A549 treated with CpdA at 1 μM for 4 hours (cell line): ENCODE results near the gene CHIT1. TPM values are rescaled to one million over a fixed set of nuclear protein-coding genes. Genes with fewer than 3 reads are reported as not detected.

Source experiments
- total RNA-seq: library from RNA; stranded (reverse); fragments of 200-300 nt; extraction: Qiagen RNA extraction; gene quantifications from 5 replicates; pipeline ENCODE4 v1.2.3, GENCODE V29; 2022; ENCODE audit warnings: low read depth

CHIT1 gene
- not detected in 5 replicates for total RNA-seq

DNA sequence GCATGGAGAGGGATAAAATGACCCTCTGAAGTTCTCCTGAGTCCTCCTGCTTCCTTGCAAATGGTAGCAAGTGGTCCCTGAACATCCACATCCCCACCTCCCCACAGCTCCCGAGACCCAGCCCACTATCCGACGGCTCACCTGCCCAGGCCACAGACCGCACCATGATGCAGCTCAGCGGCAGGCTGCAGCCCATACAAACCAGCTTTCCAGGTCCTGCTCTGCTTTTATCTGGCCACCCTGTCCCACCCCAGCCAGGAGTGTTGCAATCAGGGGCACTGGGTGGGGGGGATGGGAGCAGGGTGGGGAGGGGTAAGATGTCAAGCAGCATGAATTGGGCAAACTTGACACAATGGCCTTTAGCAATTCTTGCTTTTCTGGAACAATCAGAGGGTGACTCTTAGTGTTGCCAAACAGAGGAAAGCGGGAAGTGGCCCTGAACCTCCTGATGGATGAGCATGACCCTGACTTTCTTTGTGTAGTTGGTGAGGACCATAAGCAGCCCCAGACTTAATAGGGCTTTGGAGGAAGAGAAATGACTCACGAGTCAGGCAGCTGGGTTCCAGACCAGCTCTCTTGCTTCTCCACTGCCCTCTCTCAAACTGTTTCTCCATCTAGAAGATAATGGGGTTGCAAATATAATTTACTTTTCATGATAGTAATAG, at the start of gene CHIT1:
TSS of gene CHIT1 (minus strand) at position 203 of the 665 bp plus-strand sequence. CDS start at position 166, 37 bp downstream.

DNA sequence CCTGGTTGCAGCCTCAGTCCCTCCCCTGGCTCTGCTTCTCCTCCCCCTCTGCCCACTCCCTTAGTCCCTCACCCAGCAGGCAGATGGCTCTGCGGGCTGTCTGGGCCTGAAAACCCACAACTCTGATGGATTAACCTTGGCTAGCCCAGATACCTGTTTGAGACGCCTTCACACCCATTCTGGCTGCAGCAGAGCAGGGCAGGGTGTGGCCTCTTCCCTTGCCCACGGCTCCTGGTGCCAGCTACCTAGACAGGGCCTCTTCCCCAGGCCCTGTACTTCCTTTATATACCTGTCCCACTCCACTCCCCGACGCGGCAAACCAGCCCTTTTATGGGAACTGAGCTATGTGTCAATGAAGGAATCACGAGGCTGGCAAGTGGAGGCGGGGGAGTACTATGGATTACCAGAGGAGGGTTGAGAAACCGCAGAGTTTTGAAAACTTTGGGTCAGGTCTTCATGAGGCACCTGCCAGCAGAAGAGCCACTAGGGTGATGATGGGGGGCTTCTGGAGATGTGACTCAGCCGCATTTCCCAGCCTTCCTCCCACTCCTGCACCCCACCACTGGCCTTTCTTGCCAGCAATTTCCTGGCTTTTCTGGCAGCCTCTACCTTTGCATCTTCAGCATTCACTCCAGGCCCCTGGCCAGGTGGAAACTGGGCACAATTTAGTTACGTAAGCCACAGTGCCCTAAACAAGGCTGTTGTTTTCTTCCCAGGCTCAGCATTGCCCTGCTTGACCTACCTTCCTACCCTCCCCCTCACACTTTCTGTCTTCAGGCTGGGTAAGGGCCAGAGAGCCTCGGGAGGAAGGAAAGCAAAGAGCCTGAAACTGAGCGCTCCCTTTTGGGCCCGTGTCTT, 42.8 kb downstream of the CHIT1 start, which contains the start of gene CHI3L1:
TSS of gene CHI3L1 (minus strand) at position 259 of the 858 bp plus-strand sequence. CDS start at position 178, 81 bp downstream.

DNA sequence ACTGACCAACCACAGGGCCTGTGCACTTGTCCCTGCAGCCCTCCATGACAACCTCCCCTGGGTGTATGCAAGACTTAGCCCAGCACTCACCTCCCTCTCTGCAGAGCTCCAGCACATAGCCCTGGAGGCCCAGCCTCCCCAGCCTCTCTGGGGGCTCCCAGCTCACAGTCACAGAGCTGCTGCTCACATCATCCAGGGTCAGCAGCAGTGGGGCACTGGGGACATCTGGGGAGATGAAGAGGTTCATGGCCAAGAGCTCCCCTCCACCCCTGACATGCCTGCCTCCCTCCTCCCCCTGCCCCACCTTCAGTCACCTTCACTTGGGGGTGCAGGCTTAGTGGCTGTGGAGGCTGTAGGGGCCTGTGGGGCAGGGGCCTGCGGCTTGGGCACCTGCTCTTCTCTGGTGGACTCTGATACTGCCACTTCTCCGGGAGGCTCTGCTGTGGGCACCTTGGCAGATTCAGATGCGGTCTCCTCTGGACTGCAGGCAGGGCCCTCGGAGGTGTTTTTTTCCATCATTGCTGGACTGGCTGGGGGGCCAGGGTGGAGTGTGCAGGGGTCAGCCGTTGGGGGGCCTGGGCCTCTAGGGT, 54.1 kb downstream of the CHIT1 start, which contains the start of gene MYBPH:
TSS of gene MYBPH (minus strand) at position 590 of the 590 bp plus-strand sequence. CDS start at position 519, 71 bp downstream.

Other genes starting within 250 kb of the CHIT1 start
- gene TMEM183A, start 222.3 kb downstream of the CHIT1 start, total RNA-seq = 46.3 to 53.9 TPM (median 52.6 TPM) in 5 replicates
- 0.25 to 1.1 TPM (median 0.34 TPM) in 5 replicates for gene PPFIA4, start 203.2 kb downstream of the CHIT1 start, total RNA-seq
- gene MYOG, start 143.7 kb downstream of the CHIT1 start, total RNA-seq = not detected in 5 replicates
- gene ADORA1, start 101.9 kb downstream of the CHIT1 start, total RNA-seq = 0.80 to 1.3 TPM (median 1.2 TPM) in 5 replicates
- not detected in 5 replicates for gene MYBPH, start 53.8 kb downstream of the CHIT1 start, total RNA-seq
- not detected in 5 replicates for gene CHI3L1, start 43.0 kb downstream of the CHIT1 start, total RNA-seq
- 10.2 to 12.7 TPM (median 12.3 TPM) in 5 replicates for gene BTG2, start 75.8 kb upstream of the CHIT1 start, total RNA-seq
- 0.01 to 0.05 TPM in 2 of 5 replicates, not detected in the others for gene FMOD, start 121.4 kb upstream of the CHIT1 start, total RNA-seq
- gene PRELP, start 246.1 kb upstream of the CHIT1 start, total RNA-seq = 0.02 TPM in 1 of 5 replicates, not detected in the others